SK-N-MC (cell line): ENCODE results near the gene C11orf54.

Experiments
- EZH2 ChIP-seq: fragments of 200-600 bp; sonication (generic); IDR thresholded peaks from one replicate; pipeline ENCODE4 v1.6.1; 2017; ENCODE audit warnings: antibody characterized with exemption
- FOXP2 ChIP-seq: optimal IDR thresholded peaks from 2 replicates; pipeline ENCODE3; 2011; ENCODE audit warnings: mild to moderate bottlenecking, moderate library complexity; ENCODE audit not compliant: insufficient read depth; ENCODE audit errors: extremely low read length, control extremely low read depth
- POLR2AphosphoS5 ChIP-seq: IDR thresholded peaks from 2 replicates; pipeline ENCODE4 v1.6.1; 2012; ENCODE audit warnings: mild to moderate bottlenecking, low read depth, low read length, borderline replicate concordance

- TF ChIP-seq EZH2 (no peak), POLR2AphosphoS5 (no peak), FOXP2 (no peak)
Measured at GRCh38 chr11:93740730-93741093, 760 bp upstream of the C11orf54 start.
